ENCODE measurements around the gene LARP1.

GRCh38 chr5:154709368-154710305 is 45.5 kb upstream of the LARP1 start:
- TF ChIP-seq, protein P1, sequence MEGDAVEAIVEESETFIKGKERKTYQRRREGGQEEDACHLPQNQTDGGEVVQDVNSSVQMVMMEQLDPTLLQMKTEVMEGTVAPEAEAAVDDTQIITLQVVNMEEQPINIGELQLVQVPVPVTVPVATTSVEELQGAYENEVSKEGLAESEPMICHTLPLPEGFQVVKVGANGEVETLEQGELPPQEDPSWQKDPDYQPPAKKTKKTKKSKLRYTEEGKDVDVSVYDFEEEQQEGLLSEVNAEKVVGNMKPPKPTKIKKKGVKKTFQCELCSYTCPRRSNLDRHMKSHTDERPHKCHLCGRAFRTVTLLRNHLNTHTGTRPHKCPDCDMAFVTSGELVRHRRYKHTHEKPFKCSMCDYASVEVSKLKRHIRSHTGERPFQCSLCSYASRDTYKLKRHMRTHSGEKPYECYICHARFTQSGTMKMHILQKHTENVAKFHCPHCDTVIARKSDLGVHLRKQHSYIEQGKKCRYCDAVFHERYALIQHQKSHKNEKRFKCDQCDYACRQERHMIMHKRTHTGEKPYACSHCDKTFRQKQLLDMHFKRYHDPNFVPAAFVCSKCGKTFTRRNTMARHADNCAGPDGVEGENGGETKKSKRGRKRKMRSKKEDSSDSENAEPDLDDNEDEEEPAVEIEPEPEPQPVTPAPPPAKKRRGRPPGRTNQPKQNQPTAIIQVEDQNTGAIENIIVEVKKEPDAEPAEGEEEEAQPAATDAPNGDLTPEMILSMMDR (IDR thresholded peaks at IDR 0.05; ENCODE audit: low read depth, low read length): no peak
- no peak for TF ChIP-seq POLR2A (IDR thresholded peaks at IDR 0.05; ENCODE audit: extremely low read depth, insufficient read length)

All from NB4 (cell line).